Loucy (cell line): Measurements from ENCODE around the gene OR1K1.
"Not testable (repeated sequence)": the region's sequence is repeated elsewhere in the genome, so short reads cannot be mapped to it uniquely, and the experiment has no call there.

Source experiments
- H2AFZ ChIP-seq: fragments of 200-600 bp; sonication (generic); 2 replicates; pipeline ENCODE4 v1.6.0; 2016; ENCODE audit warnings: antibody characterized with exemption, mild to moderate bottlenecking, low read length, moderate library complexity
- H3F3A ChIP-seq: fragments of 200-600 bp; 2 replicates; pipeline ENCODE4 v1.6.0; 2016; ENCODE audit warnings: antibody characterized with exemption, low read depth, mild to moderate bottlenecking
- H3K27me3 ChIP-seq: fragments of 200-600 bp; sonication (generic); 2 replicates; pipeline ENCODE4 v1.6.1; 2014; ENCODE audit warnings: low read length, mild to moderate bottlenecking; ENCODE audit not compliant: insufficient read depth, poor library complexity, severe bottlenecking
- H3K36me3 ChIP-seq: fragments of 200-600 bp; sonication (generic); 2 replicates; pipeline ENCODE4 v1.6.1; 2016; ENCODE audit warnings: low read length; ENCODE audit not compliant: insufficient read depth
- H3K4me1 ChIP-seq: fragments of 200-600 bp; sonication (generic); 2 replicates; pipeline ENCODE4 v1.5.1; 2014; ENCODE audit warnings: low read length, mild to moderate bottlenecking; ENCODE audit not compliant: insufficient read depth, poor library complexity, severe bottlenecking
- H3K4me2 ChIP-seq: fragments of 200-600 bp; sonication (generic); 2 replicates; pipeline ENCODE4 v1.6.0; 2014; ENCODE audit warnings: antibody characterized with exemption, low read length, low read depth, mild to moderate bottlenecking; ENCODE audit not compliant: poor library complexity, severe bottlenecking
- H3K4me3 ChIP-seq: fragments of 200-600 bp; sonication (generic); 2 replicates; pipeline ENCODE4 v1.5.1; 2014; ENCODE audit warnings: low read length, mild to moderate bottlenecking, mixed read lengths; ENCODE audit not compliant: poor library complexity, severe bottlenecking
- H3K79me2 ChIP-seq: fragments of 200-600 bp; sonication (generic); 2 replicates; pipeline ENCODE4 v1.6.1; 2014; ENCODE audit warnings: low read length; ENCODE audit not compliant: insufficient read depth
- H3K9ac ChIP-seq: fragments of 200-600 bp; sonication (generic); 2 replicates; pipeline ENCODE4 v1.6.0; 2014; ENCODE audit warnings: mild to moderate bottlenecking, low read depth, low read length, moderate library complexity; ENCODE audit not compliant: poor library complexity, severe bottlenecking
- H3K9me2 ChIP-seq: fragments of 200-600 bp; sonication (generic); replicated peaks from 2 replicates; pipeline ENCODE4 v1.6.1; 2016; ENCODE audit warnings: low read depth, low read length, mixed read lengths
- H3K9me3 ChIP-seq: fragments of 200-600 bp; sonication (generic); 2 replicates; pipeline ENCODE4 v1.6.1; 2014; ENCODE audit warnings: mild to moderate bottlenecking, antibody characterized with exemption, low read length, low read depth; ENCODE audit not compliant: insufficient read depth
- H4K20me1 ChIP-seq: fragments of 200-600 bp; sonication (generic); 2 replicates; pipeline ENCODE4 v1.6.0; 2014; ENCODE audit warnings: antibody characterized with exemption, low read length, mild to moderate bottlenecking; ENCODE audit not compliant: insufficient read depth, poor library complexity, severe bottlenecking
- EZH2phosphoT487 ChIP-seq: fragments of 200-600 bp; IDR thresholded peaks from 2 replicates; pipeline ENCODE4 v1.6.1; 2018; ENCODE audit warnings: antibody characterized with exemption, mild to moderate bottlenecking, moderate library complexity, borderline replicate concordance
- TF ChIP-seq, protein P1 (sequence below): fragments of 200-600 bp; sonication (generic); conservative IDR thresholded peaks from 2 replicates; pipeline ENCODE4 v1.5.1; 2014; ENCODE audit warnings: mild to moderate bottlenecking, antibody characterized with exemption, low read length

OR1K1 gene

GRCh38 chr9:122822938-122823337 lies 23.0 kb downstream of the OR1K1 start:
- Histone ChIP-seq H3K4me2 (peak overlapping the region; percentile 71), H3K4me3 (no peak overlapping the region), H3K9me2 (no peaks in the 10 kb centered on the region), H3K9ac (peak overlapping the region; percentile 14), H3K36me3 (peaks cover 34% of the 10 kb centered on the region), H3K4me1 (peaks cover 63% of the 10 kb centered on the region), H3K9me3 (no peaks in the 10 kb centered on the region), H3K79me2 (peaks cover 89% of the 10 kb centered on the region), H4K20me1 (peaks cover 66% of the 10 kb centered on the region), H2AFZ (no peak overlapping the region), H3K27me3 (no peaks in the 10 kb centered on the region), H3F3A (peaks cover 13% of the 10 kb centered on the region; the same call in 1 of the 2 replicates)
- TF ChIP-seq EZH2phosphoT487 = no peak
- TF ChIP-seq, protein P1, sequence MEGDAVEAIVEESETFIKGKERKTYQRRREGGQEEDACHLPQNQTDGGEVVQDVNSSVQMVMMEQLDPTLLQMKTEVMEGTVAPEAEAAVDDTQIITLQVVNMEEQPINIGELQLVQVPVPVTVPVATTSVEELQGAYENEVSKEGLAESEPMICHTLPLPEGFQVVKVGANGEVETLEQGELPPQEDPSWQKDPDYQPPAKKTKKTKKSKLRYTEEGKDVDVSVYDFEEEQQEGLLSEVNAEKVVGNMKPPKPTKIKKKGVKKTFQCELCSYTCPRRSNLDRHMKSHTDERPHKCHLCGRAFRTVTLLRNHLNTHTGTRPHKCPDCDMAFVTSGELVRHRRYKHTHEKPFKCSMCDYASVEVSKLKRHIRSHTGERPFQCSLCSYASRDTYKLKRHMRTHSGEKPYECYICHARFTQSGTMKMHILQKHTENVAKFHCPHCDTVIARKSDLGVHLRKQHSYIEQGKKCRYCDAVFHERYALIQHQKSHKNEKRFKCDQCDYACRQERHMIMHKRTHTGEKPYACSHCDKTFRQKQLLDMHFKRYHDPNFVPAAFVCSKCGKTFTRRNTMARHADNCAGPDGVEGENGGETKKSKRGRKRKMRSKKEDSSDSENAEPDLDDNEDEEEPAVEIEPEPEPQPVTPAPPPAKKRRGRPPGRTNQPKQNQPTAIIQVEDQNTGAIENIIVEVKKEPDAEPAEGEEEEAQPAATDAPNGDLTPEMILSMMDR = no peak

DNA sequence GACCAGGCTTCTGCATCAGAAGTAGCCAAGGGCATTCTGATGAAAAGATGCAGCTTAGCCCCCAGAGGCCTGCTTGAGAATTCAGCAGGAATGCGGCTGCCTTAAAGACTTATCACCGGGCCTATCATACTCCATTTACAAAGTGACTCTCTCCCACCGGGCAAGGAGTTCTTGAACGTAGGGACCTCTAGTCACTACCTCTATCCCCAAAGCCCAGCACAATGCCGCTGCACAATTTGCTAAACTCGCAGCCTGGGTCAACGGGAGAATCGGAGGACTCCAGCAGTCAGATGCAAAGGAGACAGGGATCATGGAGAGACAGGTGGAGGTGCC lies 27.8 kb downstream of the OR1K1 start:
- Histone ChIP-seq H3K36me3 (peaks cover 5% of the 10 kb centered on the region), H2AFZ (0 out of 2 replicates have a peak overlapping the region, but pooled peaks have one; percentile 85), H3K4me1 (peaks cover 39% of the 10 kb centered on the region), H3K79me2 (peaks cover 57% of the 10 kb centered on the region), H3K9me2 (no peaks in the 10 kb centered on the region), H4K20me1 (peaks cover 49% of the 10 kb centered on the region), H3F3A (no peaks in the 10 kb centered on the region), H3K9ac (peak overlapping the region; percentile 93), H3K9me3 (no peaks in the 10 kb centered on the region), H3K27me3 (no peaks in the 10 kb centered on the region), H3K4me3 (peak overlapping the region; percentile 98), H3K4me2 (peak overlapping the region; percentile 95)
- TF ChIP-seq, protein P1 = no peak
- no peak for TF ChIP-seq EZH2phosphoT487

- H3F3A ChIP-seq, H3K9me3 ChIP-seq, H3K36me3 ChIP-seq, H3K9me2 ChIP-seq, H3K27me3 ChIP-seq: not testable (repeated sequence)
- Histone ChIP-seq H3K4me1 (peaks cover 30% of the 10 kb centered on the region), H3K9ac (peak overlapping the region; percentile 93), H3K79me2 (peaks cover 45% of the 10 kb centered on the region), H4K20me1 (peaks cover 39% of the 10 kb centered on the region), H3K4me2 (peak overlapping the region; percentile 95), H2AFZ (peak overlapping the region; percentile 97), H3K4me3 (peak overlapping the region; percentile 98)
Observed at GRCh38 chr9:122828965-122829284, 29.0 kb downstream of the OR1K1 start.

- TF ChIP-seq, protein P1 = no peak
- no peak for TF ChIP-seq EZH2phosphoT487
- Histone ChIP-seq H3K9me3 (no peaks in the 10 kb centered on the region), H3K4me2 (no peak overlapping the region), H2AFZ (peak overlapping the region; percentile 32; the same call in 1 of the 2 replicates), H3K4me1 (peaks cover 18% of the 10 kb centered on the region), H3K27me3 (no peaks in the 10 kb centered on the region), H4K20me1 (peaks cover 11% of the 10 kb centered on the region), H3F3A (no peaks in the 10 kb centered on the region), H3K9ac (no peak overlapping the region), H3K79me2 (peaks cover 12% of the 10 kb centered on the region), H3K4me3 (no peak overlapping the region), H3K36me3 (no peaks in the 10 kb centered on the region), H3K9me2 (no peaks in the 10 kb centered on the region)
Observed at GRCh38 chr9:122832194-122832593, 32.3 kb downstream of the OR1K1 start.
